ENCODE results near the gene FBXW7.

DNA sequence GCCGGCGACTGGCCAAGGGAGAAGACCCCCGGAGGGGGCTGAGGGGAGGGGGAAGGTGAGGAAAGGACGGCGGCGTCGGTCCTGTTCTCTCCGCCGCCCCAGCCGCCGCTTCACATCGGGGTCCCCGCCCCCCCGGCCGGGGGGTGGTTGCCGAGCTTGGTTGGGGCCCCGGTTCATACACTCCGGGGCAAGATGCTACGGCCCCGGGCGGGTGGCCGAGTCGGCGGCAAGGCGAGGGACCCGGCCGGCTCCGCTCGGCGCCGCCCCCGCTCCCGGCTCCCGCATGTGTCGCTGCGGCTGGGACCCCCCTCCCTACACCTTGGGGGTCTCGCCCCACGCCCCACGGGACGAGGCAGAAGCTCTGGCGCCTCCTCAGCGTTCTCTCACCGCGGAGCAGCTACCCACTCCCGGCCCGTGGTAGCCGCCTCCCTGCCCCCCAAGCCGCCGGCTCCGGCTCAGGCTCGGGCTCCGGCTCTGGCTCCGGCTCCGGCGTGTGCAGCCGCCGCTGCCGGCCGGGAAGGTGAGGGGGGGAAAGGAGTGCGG lies 461 bp downstream of the FBXW7 start:
- TF ChIP-seq EZH2 (IDR thresholded peaks at IDR 0.05; ENCODE audit: borderline replicate concordance, insufficient read depth, low read length, poor library complexity, severe bottlenecking) (no peak), POLR2AphosphoS5 (IDR thresholded peaks at IDR 0.05) (no peak), RAD21 (conservative IDR thresholded peaks at IDR 0.05) (no peak), MXI1 (conservative IDR thresholded peaks at IDR 0.05; ENCODE audit: poor library complexity, severe bottlenecking) (no peak)
- TF ChIP-seq, protein P1, sequence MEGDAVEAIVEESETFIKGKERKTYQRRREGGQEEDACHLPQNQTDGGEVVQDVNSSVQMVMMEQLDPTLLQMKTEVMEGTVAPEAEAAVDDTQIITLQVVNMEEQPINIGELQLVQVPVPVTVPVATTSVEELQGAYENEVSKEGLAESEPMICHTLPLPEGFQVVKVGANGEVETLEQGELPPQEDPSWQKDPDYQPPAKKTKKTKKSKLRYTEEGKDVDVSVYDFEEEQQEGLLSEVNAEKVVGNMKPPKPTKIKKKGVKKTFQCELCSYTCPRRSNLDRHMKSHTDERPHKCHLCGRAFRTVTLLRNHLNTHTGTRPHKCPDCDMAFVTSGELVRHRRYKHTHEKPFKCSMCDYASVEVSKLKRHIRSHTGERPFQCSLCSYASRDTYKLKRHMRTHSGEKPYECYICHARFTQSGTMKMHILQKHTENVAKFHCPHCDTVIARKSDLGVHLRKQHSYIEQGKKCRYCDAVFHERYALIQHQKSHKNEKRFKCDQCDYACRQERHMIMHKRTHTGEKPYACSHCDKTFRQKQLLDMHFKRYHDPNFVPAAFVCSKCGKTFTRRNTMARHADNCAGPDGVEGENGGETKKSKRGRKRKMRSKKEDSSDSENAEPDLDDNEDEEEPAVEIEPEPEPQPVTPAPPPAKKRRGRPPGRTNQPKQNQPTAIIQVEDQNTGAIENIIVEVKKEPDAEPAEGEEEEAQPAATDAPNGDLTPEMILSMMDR (IDR thresholded peaks at IDR 0.05; ENCODE audit: poor library complexity, severe bottlenecking), result no peak
- TF ChIP-seq, protein P2, sequence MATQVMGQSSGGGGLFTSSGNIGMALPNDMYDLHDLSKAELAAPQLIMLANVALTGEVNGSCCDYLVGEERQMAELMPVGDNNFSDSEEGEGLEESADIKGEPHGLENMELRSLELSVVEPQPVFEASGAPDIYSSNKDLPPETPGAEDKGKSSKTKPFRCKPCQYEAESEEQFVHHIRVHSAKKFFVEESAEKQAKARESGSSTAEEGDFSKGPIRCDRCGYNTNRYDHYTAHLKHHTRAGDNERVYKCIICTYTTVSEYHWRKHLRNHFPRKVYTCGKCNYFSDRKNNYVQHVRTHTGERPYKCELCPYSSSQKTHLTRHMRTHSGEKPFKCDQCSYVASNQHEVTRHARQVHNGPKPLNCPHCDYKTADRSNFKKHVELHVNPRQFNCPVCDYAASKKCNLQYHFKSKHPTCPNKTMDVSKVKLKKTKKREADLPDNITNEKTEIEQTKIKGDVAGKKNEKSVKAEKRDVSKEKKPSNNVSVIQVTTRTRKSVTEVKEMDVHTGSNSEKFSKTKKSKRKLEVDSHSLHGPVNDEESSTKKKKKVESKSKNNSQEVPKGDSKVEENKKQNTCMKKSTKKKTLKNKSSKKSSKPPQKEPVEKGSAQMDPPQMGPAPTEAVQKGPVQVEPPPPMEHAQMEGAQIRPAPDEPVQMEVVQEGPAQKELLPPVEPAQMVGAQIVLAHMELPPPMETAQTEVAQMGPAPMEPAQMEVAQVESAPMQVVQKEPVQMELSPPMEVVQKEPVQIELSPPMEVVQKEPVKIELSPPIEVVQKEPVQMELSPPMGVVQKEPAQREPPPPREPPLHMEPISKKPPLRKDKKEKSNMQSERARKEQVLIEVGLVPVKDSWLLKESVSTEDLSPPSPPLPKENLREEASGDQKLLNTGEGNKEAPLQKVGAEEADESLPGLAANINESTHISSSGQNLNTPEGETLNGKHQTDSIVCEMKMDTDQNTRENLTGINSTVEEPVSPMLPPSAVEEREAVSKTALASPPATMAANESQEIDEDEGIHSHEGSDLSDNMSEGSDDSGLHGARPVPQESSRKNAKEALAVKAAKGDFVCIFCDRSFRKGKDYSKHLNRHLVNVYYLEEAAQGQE (IDR thresholded peaks at IDR 0.05; ENCODE audit: borderline replicate concordance), result no peak

Measured in neural cell (in vitro differentiated cells).